ENCODE results near the gene KIAA0040.

DNA sequence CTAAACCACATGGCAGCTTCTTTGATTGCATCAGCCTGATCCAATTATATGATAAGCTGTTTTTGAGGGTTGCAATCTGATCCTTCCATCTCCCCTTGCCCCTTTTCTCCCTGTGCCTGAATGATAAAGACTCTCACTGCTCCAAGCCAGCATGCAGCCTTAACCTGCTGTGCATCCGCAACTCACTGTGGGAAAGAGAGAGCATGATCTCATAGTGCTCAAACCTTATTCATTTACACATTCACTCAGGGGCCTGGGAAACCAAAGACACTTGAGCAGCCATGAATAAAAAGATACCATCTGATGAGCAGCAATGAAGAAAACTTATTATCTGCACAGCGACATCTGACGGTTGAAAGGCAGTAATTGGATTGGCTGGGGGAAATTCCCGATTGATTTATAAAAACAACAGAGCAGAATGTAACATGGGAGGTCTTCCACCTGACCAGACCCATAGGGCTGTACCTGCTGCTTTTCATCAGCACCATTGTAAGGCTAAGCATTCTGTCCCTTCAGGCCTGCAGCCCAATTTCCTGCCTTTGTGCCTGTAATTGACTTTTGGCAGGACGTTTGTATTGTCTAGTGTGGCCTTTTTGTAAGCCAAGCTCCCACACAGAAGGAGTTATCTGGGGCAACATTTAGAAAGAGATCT, 62.5 kb downstream of the KIAA0040 start:
- TF ChIP-seq EZH2phosphoT487 (IDR thresholded peaks at IDR 0.05; ENCODE audit: insufficient read depth, low read depth) = no peak
- no peak for TF ChIP-seq EZH2 (IDR thresholded peaks at IDR 0.05; ENCODE audit: insufficient read depth, poor library complexity, severe bottlenecking)

Measured in GM23248 (cell line).